ENCODE data around the gene ZNF57.

The ZNF57 gene

DNA sequence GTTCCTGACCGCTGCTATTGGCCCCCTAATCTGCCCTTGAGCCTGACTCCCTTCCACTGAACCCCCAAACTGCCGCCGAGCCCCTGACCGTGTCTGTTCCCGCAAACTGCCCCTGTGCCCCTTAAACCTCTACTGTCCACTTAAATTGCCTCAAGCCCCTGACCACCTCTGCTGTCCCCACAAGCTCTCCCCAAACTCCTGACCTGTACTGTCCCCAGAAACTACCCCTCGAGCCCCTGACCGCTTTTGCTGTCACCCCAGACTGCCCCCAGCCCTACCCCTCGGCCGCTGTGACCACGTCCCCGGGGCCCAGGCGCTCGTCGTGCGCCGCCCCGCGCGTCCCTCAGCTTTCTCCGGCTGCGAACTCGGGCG is 43.7 kb downstream of the ZNF57 start:
- TF ChIP-seq, protein P1, sequence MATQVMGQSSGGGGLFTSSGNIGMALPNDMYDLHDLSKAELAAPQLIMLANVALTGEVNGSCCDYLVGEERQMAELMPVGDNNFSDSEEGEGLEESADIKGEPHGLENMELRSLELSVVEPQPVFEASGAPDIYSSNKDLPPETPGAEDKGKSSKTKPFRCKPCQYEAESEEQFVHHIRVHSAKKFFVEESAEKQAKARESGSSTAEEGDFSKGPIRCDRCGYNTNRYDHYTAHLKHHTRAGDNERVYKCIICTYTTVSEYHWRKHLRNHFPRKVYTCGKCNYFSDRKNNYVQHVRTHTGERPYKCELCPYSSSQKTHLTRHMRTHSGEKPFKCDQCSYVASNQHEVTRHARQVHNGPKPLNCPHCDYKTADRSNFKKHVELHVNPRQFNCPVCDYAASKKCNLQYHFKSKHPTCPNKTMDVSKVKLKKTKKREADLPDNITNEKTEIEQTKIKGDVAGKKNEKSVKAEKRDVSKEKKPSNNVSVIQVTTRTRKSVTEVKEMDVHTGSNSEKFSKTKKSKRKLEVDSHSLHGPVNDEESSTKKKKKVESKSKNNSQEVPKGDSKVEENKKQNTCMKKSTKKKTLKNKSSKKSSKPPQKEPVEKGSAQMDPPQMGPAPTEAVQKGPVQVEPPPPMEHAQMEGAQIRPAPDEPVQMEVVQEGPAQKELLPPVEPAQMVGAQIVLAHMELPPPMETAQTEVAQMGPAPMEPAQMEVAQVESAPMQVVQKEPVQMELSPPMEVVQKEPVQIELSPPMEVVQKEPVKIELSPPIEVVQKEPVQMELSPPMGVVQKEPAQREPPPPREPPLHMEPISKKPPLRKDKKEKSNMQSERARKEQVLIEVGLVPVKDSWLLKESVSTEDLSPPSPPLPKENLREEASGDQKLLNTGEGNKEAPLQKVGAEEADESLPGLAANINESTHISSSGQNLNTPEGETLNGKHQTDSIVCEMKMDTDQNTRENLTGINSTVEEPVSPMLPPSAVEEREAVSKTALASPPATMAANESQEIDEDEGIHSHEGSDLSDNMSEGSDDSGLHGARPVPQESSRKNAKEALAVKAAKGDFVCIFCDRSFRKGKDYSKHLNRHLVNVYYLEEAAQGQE (IDR thresholded peaks at IDR 0.05; ENCODE audit: insufficient read depth in 1 of 2, low read depth in 2 of 2, low read length in 2 of 2), result no peak
- no peak for TF ChIP-seq TAF1 (IDR thresholded peaks at IDR 0.05; ENCODE audit: borderline replicate concordance, insufficient read depth, low read length)
- TF ChIP-seq POLR2AphosphoS5 (IDR thresholded peaks at IDR 0.05; ENCODE audit: low read depth, low read length), result no peak
- no peak for TF ChIP-seq FOXP2 (optimal IDR thresholded peaks at IDR 0.05; ENCODE audit: borderline replicate concordance, extremely low read depth, extremely low read length, insufficient read depth)
- TF ChIP-seq SIN3A (IDR thresholded peaks at IDR 0.05; ENCODE audit: borderline replicate concordance, insufficient read depth, low read length), result no peak

DNA sequence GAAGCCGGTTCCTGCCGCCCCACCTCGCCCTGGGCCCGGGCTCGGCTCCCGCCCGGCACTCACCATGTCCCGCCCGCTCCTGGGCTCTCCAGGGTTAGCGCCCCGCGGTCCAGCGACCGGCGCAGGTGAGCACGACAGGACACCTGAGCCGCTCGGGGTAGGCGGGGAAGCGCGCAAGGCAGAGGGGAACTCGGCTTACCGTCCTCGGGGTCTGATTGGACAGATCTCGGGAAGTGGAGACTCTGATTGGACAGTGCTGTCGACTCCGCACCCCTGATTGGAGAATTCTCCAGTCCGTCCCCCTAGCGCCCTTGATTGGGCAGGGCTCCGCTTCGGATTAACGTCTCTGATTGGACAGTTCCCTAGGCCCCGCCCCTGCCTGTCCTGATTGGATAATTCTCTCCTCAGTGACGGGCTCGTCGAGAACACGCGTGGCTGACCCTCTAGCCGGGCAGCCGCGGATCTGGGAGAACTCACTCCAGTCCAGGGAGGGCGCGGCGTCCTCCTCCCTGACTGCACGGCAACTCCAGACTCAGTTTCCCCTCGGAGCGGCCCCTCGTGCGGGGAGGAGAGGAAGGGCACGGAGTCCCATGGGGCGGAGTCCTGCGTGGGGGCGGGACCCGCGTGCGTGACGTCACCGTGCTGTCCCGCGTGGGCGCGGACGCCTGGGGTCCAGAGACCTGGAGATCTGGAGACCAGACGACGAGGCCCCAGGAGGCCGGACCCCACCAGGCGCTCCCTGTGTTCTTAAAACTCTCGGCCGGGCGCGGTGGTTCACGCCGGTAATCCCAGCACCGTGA is 44.2 kb downstream of the ZNF57 start, which contains the start of gene ZNF77:
Gene ZNF77 (minus strand): TSS at position 197 of the 800 bp plus-strand sequence. CDS start 131 bp downstream, at position 66.
- peak; percentile 82; the same call in 1 of the 2 replicates for TF ChIP-seq POLR2AphosphoS5 (IDR thresholded peaks at IDR 0.05; ENCODE audit: low read depth, low read length)
- TF ChIP-seq SIN3A (IDR thresholded peaks at IDR 0.05; ENCODE audit: borderline replicate concordance, insufficient read depth, low read length), result no peak

DNA sequence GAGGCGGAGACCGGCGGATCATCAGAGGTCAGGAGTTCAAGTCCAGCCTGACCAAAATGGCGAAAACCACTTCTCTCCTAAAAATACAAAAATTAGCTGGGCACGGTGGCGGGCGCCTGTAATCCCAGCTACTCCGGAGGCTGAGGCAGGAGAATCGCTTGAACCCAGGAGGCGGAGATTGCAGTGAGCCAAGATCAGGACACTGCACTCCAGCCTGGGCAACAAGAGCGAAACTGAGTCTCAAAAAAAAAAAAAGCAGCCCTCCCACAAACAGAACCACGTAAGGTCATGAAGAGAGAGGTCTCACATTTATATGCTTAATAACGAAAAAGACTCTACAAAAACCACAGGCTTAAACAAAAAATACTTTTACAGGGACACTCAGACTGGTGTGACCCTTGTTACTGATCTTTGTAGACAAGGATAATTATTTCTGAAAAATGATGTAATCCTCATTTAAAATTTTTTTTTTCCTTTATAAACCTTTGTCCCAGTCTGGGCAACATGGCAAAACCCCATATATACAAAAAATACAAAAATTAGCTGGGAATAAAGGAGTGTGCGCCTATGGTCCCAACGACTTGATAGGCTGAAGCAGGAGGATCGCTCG is 45.0 kb downstream of the ZNF57 start:
- TF ChIP-seq SIN3A (IDR thresholded peaks at IDR 0.05; ENCODE audit: borderline replicate concordance, insufficient read depth, low read length) (no peak), TAF1 (IDR thresholded peaks at IDR 0.05; ENCODE audit: borderline replicate concordance, insufficient read depth, low read length) (no peak), POLR2AphosphoS5 (IDR thresholded peaks at IDR 0.05; ENCODE audit: low read depth, low read length) (no peak), FOXP2 (optimal IDR thresholded peaks at IDR 0.05; ENCODE audit: borderline replicate concordance, extremely low read depth, extremely low read length, insufficient read depth) (no peak)
- TF ChIP-seq, protein P1 (IDR thresholded peaks at IDR 0.05; ENCODE audit: insufficient read depth in 1 of 2, low read depth in 2 of 2, low read length in 2 of 2), result no peak

DNA sequence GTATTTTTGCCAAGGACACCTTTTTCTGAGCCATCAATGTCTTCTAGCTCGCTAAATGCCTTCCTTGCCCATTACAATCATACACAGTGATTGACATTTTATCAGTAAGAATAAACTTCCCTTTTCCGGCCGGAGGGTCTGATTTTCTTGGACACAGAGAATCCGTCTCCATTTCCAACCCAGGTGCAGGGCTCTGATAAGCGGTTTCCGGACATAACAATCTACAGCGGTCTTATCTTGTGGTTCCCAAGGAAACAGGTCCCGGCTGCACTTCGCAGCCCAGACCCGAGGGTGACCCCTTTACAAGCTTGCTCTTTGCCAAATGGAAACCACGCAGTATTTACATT is 49.2 kb downstream of the ZNF57 start:
- no peak for TF ChIP-seq SIN3A (IDR thresholded peaks at IDR 0.05; ENCODE audit: borderline replicate concordance, insufficient read depth, low read length)
- TF ChIP-seq, protein P1 (IDR thresholded peaks at IDR 0.05; ENCODE audit: insufficient read depth in 1 of 2, low read depth in 2 of 2, low read length in 2 of 2), result peak in 1 of 2 experiments; percentile 33; a peak in 2 of 4 replicates

DNA sequence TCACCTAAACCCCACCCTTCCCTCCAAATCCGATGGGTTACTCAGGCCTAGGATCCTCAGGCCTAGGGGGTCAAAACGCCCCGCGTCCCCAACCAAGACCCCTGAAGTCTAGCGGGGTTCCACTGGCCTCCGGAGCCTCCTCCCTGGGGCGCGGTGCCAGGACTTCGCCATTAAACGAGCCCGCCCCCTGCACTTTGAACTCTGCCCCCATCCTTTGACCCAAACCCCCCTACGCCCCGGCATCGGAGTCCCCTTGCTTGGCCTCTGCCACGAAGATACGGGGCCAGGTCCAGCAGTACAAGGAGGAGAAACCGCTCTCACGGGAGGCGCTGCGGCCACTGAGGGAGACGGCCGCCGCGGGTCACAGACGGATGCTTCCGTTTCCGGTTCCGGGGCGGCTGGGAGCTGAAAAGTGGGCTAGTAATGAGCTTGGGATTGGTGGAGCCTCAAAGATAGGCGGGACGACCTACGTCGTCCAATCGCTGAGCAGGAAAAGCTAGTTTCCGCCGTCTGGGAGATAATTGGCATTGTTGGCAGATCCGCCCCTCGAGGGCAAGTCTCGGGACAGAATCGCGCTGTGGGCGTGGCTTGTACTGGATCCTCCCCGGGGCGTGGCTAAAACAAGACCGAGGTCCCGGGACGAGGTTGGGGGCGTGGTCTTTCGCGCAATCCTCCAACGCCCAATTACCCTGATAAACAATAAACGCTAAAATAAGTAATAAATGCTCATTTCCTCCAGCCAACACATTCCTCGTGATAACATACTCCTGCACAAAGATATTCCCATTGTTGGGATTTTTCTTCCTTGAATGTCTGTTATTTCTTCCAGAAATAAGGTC is 49.8 kb downstream of the ZNF57 start:
- peak; percentile 98 for TF ChIP-seq POLR2AphosphoS5 (IDR thresholded peaks at IDR 0.05; ENCODE audit: low read depth, low read length)
- TF ChIP-seq FOXP2 (optimal IDR thresholded peaks at IDR 0.05; ENCODE audit: borderline replicate concordance, extremely low read depth, extremely low read length, insufficient read depth), result no peak
- peak; percentile 79; the same call in 1 of the 2 replicates for TF ChIP-seq SIN3A (IDR thresholded peaks at IDR 0.05; ENCODE audit: borderline replicate concordance, insufficient read depth, low read length)
- peak; percentile 90 for TF ChIP-seq TAF1 (IDR thresholded peaks at IDR 0.05; ENCODE audit: borderline replicate concordance, insufficient read depth, low read length)
- TF ChIP-seq, protein P1 (IDR thresholded peaks at IDR 0.05; ENCODE audit: insufficient read depth in 1 of 2, low read depth in 2 of 2, low read length in 2 of 2), result no peak

Data from PFSK-1 (cell line).